Measurements from ENCODE around the gene ASCL5.

Gene ASCL5

DNA sequence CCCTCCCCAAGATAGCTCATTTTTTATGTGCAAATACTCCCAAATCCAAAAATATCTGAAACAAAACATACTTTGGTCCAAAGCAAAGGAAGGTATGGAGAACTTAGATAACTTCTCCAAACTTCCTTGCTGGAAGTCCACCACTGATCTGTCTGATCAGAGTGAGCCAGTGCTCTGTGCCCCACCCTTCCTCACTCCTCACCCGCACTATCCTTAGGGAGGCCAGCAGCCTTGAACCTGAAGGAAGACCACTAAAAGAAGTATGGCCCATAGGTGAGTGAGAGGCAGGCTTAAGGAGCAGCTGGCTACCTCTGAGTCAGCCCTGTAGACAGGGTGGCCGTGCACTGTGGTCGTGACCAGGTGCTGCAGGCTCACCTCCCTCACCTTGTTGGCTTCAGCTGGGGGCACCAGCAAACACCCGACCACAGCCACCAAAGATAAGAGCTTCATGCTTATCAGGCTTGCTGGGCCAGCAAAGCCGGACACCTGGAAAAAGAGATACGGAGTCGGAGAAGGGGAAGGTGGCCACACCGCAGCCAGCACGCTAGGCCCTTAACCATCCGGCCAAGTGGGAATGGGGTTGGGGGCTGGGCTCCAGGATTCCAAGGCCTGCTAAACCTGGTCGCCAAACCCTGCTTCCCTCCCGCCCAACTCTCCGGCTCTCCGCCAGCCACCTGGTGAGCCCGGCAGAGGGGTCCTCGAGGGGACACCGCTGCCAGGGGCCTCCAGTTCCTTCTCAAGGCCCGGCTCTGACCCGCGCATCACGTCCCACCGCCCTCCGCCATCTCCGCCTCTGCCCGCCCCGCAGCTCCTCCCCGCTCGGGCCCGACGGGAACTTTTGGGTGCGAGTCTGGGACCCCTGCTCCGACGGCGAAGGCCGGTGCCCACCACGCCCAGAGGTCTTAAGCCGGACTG, 26.7 kb upstream of the ASCL5 start:
- no peak for DNase-seq (ENCODE audit: low read depth)

DNA sequence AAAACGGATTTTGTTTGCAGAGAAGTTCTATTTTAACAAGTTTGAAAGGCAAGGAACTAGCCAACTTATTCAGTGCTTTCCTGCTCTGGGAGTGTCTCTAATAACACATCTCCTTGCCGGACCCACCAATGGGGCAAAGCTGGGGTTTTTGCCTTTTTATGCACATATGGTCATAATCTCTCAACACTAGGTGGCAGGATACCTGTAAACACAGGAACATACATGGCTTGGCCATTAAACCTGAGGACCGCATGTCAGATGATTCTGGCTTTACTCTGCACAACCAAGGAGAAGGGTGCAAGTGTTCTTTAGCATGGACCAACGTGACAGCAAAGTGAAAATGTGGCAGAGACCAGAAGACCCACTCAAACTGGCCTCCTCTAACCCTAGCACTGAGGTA, 22.4 kb upstream of the ASCL5 start:
- no peak for DNase-seq (ENCODE audit: low read depth)

DNA sequence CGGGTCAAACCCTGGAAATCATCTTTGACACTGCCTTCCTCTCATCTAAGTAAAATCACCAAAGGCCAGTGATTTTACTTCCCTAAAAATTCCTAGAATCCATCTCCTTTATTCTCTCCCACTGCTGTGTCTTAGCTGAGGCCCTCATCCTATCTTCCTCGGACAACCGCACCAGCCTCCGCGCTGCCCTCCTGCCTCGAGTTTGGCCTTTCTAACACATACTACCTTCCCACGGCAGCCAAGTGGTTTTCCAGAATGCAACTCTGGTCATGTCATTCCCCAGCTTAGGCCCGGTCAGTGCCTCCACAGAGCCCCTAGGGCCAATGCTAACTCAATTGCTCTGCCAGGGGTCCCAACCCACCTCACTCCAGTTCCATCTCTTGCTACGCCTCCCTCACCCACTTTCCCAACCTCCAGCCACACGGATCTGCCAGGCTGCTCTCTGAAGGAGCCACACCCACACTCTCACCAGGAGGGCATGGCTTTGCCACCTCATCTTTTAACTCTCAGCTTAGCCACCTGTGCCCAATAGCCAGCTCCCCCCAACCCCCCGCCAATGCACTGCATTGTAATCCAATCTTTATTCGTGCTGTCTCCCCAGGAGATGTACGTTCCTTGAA, 20.5 kb upstream of the ASCL5 start:
- DNase-seq (ENCODE audit: low read depth): no peak

DNA sequence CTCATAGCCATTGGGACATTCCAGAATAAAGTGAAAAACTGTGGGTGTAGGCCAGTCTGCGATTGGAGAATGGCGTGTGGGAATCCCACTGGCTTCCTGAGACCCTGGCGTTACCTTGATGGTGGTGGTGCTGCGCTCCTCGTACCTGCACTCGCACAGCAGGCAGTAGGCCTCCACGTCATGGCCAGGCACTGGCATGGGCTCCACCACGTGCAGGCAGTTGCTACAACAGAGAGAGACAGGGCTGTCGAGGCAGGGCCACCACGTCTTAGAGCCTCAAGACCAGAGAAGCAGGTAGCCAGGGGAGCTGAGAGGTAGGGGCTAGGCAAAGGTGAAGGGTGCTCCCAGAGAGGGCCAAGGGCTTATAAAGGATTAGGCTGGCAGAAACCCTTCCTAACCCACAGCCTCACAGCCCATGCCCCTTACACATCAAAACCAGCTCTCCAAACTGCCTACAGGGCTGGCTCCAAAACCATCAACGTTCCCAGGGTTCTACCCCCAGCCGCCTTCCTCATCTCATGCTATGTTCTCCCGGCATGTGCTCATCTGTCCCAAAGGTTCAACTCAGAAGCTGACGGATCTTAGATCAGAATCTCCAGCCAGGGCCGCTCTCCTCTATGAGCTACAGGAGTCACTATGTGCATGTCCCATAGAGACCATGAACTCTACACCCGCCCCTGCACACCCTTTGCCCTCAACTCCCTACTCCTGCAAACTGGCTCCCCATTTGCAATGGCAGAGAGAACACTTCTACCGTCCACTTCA, 19.8 kb upstream of the ASCL5 start:
- no peak for DNase-seq (ENCODE audit: low read depth)

DNA sequence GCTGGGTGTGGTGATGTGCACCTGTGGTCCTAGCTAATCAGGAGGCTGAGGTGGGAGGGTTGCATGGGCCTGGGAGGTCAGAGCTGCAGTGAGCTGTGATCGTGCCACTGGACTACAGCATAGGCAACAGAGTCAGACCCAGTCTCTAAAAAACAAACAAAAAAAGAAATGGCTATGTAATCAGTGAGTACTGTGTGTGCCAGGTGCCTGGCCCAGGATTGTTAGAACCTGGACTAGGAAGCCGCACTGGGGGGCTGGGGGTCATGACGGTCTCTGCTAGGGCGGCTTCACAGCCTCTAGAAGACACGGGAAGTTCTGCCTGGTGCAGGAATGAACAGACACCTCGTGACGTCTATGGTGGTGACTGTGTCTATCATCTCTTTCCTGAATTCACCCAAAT, 18.8 kb upstream of the ASCL5 start:
- no peak for DNase-seq (ENCODE audit: low read depth)

DNA sequence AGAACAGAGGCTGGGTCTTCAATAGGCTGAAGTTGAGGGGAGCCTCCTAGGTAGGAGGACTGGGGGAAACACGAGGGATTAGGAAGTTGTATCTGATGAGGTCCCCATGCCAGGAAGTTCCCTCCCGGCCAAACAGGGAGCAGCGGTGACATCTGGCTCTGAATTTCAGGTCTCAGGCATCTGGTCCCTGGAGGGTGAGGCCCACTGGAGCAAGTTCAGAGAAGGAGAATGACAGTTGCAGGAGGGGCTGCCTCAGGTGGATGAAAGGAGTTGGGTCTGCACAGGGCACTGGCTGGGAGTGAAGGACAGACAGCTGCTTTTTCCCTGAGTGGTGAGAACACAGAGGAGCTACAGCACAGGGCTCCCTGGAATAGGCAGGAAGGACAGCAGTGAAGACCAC, 18.1 kb upstream of the ASCL5 start:
- no peak for DNase-seq (ENCODE audit: low read depth)

DNA sequence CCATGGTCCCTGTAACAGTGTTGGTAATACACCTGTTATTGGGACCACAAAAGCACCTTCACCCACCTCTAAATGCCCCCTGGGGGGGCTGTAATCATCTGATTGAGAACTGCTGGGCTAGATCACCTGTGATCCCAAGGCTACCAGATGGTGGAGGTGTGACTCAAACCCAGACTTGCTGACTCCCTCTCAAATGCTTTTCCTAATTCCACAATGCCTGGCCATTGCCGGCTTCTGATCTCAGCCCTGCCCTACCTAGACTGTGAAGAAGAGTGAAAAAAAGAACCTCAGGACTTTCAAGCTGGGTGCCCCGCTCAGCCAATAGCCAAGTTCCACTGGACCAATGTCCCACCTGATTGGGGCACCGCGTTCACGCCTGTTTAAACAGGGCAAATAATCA, 17.7 kb upstream of the ASCL5 start:
- no peak for DNase-seq (ENCODE audit: low read depth)

DNA sequence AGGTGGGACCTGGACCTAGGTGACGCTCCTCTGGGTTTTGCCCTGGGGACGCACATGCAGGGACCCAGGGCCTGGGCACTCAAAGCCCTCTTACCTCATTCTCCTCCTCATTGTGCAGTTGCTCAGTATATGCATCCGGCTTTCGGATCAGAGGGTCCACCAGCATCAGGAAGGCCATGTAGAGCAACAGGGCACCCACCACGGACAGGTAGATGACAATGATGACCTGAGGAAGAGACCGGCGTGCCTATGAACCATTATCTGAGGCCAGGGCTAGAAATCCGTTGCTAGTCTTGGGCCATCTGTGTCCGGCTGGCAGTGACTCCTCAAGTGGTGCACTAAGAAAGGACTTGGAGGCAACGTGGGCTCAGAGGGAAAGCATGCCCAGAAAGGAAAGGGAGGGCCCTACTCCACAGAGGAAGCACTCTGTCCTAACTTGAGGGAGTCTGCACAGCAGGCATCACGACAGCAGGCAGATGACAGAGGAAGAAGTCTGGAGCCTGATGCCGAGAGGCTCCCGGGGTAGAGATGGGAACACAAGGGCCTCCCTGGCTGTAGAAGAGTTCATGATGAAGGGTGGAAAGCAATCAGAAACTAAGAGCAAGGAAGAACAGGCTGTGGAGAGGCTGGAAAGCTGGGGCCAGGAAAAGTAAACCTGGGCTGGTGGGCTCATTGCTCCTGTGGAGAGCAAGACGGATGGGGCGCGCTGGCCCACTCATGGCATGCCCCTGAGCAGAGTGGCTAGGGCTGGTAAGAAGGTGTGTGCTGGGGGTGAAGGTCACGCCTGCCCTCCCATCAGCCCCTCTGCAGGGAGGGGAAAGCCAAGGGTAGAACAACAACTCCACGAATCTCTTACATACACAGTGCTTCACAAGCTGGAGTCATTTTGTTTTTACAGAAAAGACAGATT, 17.0 kb upstream of the ASCL5 start:
- no peak for DNase-seq (ENCODE audit: low read depth)

DNA sequence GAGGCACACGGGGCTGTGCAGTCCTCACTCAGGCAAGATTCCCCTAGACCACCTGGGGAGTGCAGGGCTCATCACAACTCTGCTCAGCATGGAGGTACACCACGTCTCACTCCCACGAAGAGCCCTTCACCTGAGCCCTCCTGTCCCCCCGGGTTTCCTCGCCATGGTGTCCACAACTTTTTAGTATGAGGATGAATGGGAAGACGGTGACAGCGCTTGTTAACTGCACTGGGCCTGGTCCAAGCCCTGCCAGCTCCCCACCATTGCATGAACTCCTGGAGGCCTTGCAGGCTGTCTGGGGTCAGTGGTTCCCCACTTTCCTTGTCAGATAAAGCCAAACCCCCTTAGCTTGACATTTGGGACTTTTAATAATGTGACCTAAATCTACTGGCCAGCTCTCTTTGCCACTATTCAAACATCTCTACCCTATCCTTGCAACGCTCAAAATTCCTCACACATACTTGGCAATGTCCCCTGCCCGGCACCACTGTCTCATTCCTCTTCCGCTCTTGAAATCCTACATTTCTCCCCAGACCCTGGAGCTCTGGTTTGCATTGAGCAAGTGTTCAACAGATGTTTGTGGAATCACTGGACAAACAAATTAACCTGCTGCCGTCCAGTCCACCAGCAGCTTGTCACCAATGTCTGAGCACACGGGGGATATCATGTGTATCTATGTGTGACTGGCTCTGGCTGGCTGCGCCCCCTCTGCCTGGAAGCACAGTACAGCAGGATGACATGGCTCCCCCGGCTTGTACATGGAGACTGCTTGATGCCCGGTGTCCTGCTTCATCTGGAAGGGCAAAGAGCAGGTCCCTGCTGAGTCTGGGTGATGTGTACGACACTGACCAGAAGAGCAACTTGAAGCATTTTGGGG, 16.1 kb upstream of the ASCL5 start:
- DNase-seq (ENCODE audit: low read depth): no peak

DNA sequence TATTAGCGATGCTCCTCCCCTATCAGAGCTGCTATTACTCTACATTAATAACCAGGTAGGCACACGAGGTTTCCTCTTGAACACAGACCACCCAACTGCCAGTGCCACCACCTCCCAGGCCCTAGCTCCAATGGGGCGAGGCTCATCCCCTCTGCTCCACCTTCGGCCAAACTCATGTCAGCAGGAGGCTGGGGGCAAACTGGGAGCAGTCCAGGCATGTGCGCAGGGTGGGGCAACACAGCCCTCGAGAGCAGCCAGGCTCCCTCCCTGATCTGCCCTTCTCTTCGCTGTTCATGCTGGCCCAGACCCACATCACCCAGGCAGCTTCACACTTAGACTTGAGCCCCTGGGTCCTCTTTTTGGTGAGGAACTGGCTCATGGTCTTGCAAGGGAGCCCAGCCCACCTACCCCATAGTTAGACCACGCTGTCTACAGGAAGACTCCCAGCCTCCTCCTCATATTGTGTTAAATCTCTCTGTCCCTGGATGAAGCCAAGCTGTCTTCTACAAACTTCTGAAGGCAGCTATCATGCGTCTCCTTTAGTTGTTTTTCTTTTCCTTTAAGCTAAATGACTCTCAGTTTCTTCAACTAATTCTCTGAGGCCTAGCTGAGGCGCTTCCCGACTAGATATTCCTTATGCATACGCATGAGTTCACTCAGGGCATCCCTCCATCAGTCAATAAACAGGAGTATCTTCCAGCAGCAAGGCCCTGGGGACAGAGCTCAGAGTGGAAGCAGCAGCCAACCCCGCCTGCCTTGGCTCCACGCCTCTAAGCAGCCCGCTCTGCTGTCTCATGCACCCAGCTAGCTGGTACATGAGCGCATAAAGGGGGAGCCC, 15.2 kb upstream of the ASCL5 start:
- DNase-seq (ENCODE audit: low read depth): no peak

DNA sequence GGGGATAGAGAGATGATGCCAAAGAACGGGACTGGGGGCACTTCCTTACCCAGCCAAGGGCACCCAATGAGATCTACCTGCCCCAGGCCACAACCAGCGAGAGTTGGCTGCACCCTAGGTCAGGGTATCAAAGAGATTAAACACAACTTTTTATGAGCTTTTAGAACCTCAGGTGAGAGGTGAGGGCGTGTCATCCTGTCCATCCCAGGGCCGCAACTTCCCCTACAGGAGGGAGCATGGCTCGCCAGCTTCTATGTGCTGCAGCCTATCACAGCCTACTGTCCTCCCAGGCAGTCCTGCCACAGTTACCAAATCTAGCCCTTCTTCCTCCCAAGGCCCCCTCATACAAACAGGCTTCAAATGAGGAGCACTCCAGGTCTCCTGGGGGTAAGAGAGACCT, 14.4 kb upstream of the ASCL5 start:
- no peak for DNase-seq (ENCODE audit: low read depth)

DNA sequence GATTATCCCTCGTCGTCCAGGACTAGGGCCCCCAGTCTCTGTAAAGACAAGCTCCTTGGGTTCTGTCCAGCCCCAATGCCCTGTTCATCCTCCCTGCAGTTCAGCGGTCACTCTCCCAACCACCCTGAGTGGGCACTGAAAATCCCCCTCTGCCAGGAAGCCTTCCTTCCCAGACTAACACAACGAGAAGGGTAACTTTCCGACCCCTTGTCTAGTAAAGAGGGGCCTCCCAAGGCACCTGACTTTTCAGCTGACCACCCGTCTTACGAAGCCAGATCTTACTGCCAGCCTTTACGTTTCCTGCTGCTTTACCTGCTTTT, 13.9 kb upstream of the ASCL5 start:
- no peak for DNase-seq (ENCODE audit: low read depth)

DNA sequence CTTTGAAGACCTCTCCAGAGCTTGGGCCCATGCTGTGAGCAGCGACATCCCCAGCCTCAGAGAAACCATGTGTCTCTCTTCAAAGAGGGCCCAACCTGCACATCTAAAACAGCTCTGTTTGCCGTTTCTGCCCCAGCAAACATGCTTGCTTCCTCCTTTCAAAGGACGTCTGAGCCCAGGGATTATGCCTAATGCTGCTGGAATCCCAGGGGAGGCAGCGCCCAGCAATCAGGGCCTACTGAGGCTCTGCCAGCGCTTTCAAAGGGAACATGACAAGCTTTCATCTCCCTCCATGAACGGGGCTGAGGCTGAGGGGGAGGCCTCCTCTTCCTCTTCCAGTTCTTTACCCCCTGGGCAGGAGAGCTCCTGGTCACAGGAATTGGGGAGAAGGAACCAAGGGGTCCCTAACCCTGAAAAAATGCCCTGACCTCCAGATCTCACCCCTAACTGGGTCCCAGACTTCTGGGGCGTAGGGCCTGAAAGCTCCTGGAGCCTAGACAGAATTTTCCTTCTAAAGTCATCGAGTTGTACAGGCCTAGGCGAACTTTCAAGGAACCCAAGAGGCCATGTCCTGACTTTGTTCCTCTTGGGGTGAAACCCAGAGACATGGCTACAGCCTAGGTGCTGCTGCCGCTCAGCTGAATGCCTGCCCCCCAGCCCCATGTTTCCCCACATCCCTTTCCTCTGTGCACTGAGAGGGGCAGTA, 13.4 kb upstream of the ASCL5 start:
- no peak for DNase-seq (ENCODE audit: low read depth)

DNA sequence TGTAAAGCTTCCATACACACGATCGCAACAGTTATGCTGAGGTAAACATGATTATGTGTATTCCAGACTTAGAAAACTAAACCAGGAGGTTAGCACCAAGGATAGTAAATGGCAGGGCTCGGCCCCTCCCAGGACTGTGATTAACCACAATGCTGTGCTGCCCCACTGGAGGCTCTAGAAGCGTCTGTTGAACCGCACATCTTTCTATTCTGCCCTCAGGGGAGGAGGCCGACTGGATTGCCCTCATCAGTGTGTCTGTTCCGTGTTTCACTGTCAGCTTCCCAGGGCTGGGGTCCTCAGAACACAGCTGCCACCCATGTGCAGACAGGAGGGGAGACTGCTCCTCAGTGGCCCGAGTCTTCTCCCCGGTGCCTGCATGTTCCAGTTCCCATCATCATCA, 12.8 kb upstream of the ASCL5 start:
- DNase-seq (ENCODE audit: low read depth): no peak

DNA sequence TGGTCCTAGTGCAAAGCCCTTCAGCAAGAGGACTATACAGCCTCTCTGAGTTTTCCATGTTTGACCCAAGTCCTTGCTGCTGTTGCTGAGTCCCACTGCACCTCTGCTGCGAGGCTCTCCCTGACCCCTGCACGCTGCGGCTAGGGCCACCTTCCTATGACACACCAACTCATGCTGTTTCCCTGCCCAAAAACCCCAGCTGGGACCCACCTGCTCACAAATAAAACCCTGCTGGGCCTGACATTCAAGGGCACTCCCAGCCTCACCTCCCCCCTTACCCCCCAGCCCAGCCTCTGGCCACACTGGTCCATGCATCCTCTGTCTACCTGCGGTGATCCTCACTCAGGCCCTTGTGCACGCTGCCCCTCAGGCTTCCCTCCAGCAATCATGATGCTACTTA, 12.3 kb upstream of the ASCL5 start:
- no peak for DNase-seq (ENCODE audit: low read depth)

DNA sequence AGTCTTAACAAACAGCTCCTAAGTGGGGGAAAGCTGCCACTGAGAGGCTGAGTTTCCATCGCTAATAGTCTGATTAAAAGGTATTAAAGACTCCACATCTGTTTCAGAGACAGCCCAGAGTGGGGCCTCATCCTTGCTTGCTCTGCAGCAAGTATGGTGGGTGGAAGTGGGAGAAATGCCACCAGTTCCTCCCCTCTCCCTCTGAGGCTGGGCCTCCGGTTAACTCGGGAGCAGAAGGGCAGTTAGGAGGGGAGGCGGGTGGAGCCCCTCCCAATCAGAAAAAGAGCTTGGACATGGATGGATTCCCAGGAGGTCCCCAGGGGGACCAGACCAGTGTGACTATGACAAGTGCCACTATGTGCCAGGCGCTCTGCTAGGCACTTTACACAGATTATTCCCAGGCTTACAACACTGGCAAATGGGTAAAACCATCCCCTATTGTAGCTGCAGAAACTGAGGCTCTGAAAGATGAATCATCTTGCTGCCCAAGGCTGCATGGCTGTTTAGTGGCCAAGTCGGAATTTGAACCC, 11.4 kb upstream of the ASCL5 start:
- no peak for DNase-seq (ENCODE audit: low read depth)

DNA sequence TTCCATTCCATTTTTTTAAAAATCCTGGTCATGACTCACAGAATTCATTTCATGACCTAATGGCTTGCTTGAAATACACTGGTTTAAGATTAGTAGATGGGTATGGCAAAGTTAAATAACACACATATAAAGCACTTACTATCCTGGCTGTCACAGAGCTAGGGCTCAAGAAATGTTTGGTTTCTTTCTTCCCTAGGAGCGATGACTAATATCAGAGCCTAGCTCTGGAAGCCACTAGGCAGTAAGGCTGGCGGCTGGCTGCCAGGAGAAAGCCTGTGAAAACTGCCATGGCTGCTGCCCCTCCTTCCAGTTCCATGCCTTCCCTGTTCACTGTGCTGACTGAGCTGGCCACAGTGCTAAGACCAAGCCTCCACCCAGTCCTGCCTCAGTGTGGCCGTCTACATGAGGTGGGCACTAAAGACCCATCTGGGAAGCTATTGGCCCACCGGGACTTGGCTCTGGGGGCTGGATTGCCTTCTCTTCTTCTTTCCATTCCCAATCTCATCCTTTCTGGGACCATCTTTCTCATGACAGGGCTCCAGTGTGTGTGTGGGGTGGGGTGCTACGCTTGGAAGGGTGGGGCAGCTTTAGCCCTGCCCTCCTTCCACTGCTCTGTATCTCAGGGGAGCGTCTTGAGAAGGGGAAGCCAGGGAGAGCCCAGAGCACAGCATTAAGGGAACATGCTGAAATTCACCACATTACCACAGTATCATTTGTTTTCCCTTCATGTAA, 10.8 kb upstream of the ASCL5 start:
- DNase-seq (ENCODE audit: low read depth): no peak

DNA sequence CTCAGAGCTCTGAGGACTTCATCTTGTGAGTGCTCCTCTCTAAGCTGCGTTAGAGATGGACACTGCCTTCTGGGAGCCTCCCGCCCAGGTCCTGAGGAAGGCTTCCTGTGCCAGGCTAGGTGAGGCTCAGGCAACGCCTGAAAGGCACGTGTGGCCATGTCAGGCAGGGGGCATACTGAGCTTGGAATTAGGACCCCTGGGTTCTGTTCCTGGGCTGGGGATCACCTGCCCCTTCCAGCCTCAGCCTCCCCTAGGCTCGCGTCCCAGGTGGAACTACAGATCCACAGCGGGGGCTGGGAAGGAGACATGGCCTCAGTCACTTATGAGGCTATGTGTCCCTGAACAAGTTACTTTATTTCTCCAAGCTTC, 10.0 kb upstream of the ASCL5 start:
- DNase-seq (ENCODE audit: low read depth): no peak
